Rectal smooth muscle tissue (tissue), 1 donor: ENCODE results near the gene ARHGEF19.

Source experiments
- H3K27ac ChIP-seq: one replicate; pipeline ENCODE4 v1.7.0; 2013; ENCODE audit warnings: low read depth, low read length, inconsistent platforms
- H3K27me3 ChIP-seq: one replicate; pipeline ENCODE4 v1.7.0; 2013; ENCODE audit warnings: low read length; ENCODE audit not compliant: control insufficient read depth, insufficient read depth
- H3K36me3 ChIP-seq: one replicate; pipeline ENCODE4 v1.7.0; 2013; ENCODE audit warnings: low read length; ENCODE audit not compliant: control insufficient read depth, insufficient read depth
- H3K4me1 ChIP-seq: one replicate; pipeline ENCODE4 v1.7.0; 2013; ENCODE audit warnings: low read length; ENCODE audit not compliant: control insufficient read depth, insufficient read depth
- H3K4me3 ChIP-seq: one replicate; pipeline ENCODE4 v1.7.0; 2013; ENCODE audit warnings: low read length
- H3K9ac ChIP-seq: one replicate; pipeline ENCODE4 v1.7.0; 2013; ENCODE audit warnings: low read length

The ARHGEF19 gene

GRCh38 chr1:16189003-16189402, 23.4 kb downstream of the ARHGEF19 start:
- Histone ChIP-seq H3K36me3 (no peaks in the 10 kb centered on the region), H3K27me3 (no peaks in the 10 kb centered on the region), H3K9ac (no peak overlapping the region), H3K4me3 (no peak overlapping the region), H3K27ac (no peak overlapping the region), H3K4me1 (no peaks in the 10 kb centered on the region)

- Histone ChIP-seq H3K27me3 (no peaks in the 10 kb centered on the region), H3K4me3 (no peak overlapping the region), H3K27ac (no peak overlapping the region), H3K36me3 (no peaks in the 10 kb centered on the region), H3K4me1 (no peaks in the 10 kb centered on the region), H3K9ac (no peak overlapping the region)
Observed at GRCh38 chr1:16187748-16188401, 24.6 kb downstream of the ARHGEF19 start.

- no peak overlapping the region for H3K9ac ChIP-seq
- no peaks in the 10 kb centered on the region for H3K36me3 ChIP-seq
- H3K27me3 ChIP-seq, result no peaks in the 10 kb centered on the region
- H3K27ac ChIP-seq, result no peak overlapping the region
- peaks cover 8% of the 10 kb centered on the region for H3K4me1 ChIP-seq
- no peak overlapping the region for H3K4me3 ChIP-seq
Observed at GRCh38 chr1:16186655-16187235, 25.7 kb downstream of the ARHGEF19 start.

GRCh38 chr1:16184557-16185303, 27.7 kb downstream of the ARHGEF19 start:
- Histone ChIP-seq H3K9ac (no peak overlapping the region), H3K4me3 (no peak overlapping the region), H3K4me1 (peaks cover 15% of the 10 kb centered on the region), H3K36me3 (no peaks in the 10 kb centered on the region), H3K27me3 (no peaks in the 10 kb centered on the region), H3K27ac (no peak overlapping the region)

GRCh38 chr1:16183765-16184556, 28.5 kb downstream of the ARHGEF19 start:
- peaks cover 18% of the 10 kb centered on the region for H3K4me1 ChIP-seq
- H3K4me3 ChIP-seq, result no peak overlapping the region
- H3K9ac ChIP-seq, result no peak overlapping the region
- no peak overlapping the region for H3K27ac ChIP-seq
- H3K27me3 ChIP-seq, result no peaks in the 10 kb centered on the region
- no peaks in the 10 kb centered on the region for H3K36me3 ChIP-seq

- Histone ChIP-seq H3K4me3 (no peak overlapping the region), H3K27ac (no peak overlapping the region), H3K4me1 (peaks cover 25% of the 10 kb centered on the region)
Observed at GRCh38 chr1:16183179-16183578, 29.3 kb downstream of the ARHGEF19 start.

GRCh38 chr1:16181887-16182719, 30.3 kb downstream of the ARHGEF19 start:
- H3K27me3 ChIP-seq, result no peaks in the 10 kb centered on the region
- peaks cover 27% of the 10 kb centered on the region for H3K4me1 ChIP-seq
- peak overlapping the region; percentile 91 for H3K27ac ChIP-seq
- peak overlapping the region; percentile 14 for H3K4me3 ChIP-seq
- no peaks in the 10 kb centered on the region for H3K36me3 ChIP-seq
- H3K9ac ChIP-seq, result no peak overlapping the region

More at GRCh38 chr1:16183179-16183578, 29.3 kb downstream of the ARHGEF19 start:
- Histone ChIP-seq H3K36me3 (no peaks in the 10 kb centered on the region), H3K9ac (no peak overlapping the region), H3K27me3 (no peaks in the 10 kb centered on the region)

GRCh38 chr1:16180291-16180824, 32.1 kb downstream of the ARHGEF19 start:
- no peak overlapping the region for H3K9ac ChIP-seq
- no peak overlapping the region for H3K4me3 ChIP-seq
- no peak overlapping the region for H3K27ac ChIP-seq
- no peaks in the 10 kb centered on the region for H3K36me3 ChIP-seq
- H3K4me1 ChIP-seq, result peaks cover 42% of the 10 kb centered on the region
- no peaks in the 10 kb centered on the region for H3K27me3 ChIP-seq

GRCh38 chr1:16178596-16179497, 33.6 kb downstream of the ARHGEF19 start:
- Histone ChIP-seq H3K4me3 (peak overlapping the region; percentile 28), H3K9ac (no peak overlapping the region), H3K27me3 (no peaks in the 10 kb centered on the region), H3K4me1 (peaks cover 50% of the 10 kb centered on the region), H3K36me3 (no peaks in the 10 kb centered on the region), H3K27ac (peak overlapping the region; percentile 71)

- H3K27ac ChIP-seq, result peak overlapping the region; percentile 6
- peaks cover 48% of the 10 kb centered on the region for H3K4me1 ChIP-seq
- H3K36me3 ChIP-seq, result no peaks in the 10 kb centered on the region
- no peaks in the 10 kb centered on the region for H3K27me3 ChIP-seq
- no peak overlapping the region for H3K4me3 ChIP-seq
- no peak overlapping the region for H3K9ac ChIP-seq
Observed at GRCh38 chr1:16177306-16177705, 35.1 kb downstream of the ARHGEF19 start.

GRCh38 chr1:16176653-16177052, 35.8 kb downstream of the ARHGEF19 start:
- Histone ChIP-seq H3K27me3 (no peaks in the 10 kb centered on the region), H3K4me3 (no peak overlapping the region), H3K4me1 (peaks cover 41% of the 10 kb centered on the region), H3K27ac (peak overlapping the region; percentile 87), H3K36me3 (no peaks in the 10 kb centered on the region), H3K9ac (no peak overlapping the region)
